Epithelial cell of esophagus (primary cell): ENCODE data around the gene PPARGC1A.
A peak's percentile ranks its signal among the peaks of the same experiment; 100 is the strongest.

Experiments used
- DNase-seq: peaks from one replicate; pipeline ENCODE4 v3.0.0; 2010; ENCODE audit warnings: low read depth
- H3K4me3 ChIP-seq: 2 replicates; pipeline ENCODE4 v1.5.1; 2011; ENCODE audit warnings: mild to moderate bottlenecking, low read length, control low read depth
- TF ChIP-seq, protein P1 (sequence below): IDR thresholded peaks from 2 replicates; pipeline ENCODE4 v1.5.1; 2011; ENCODE audit warnings: low read depth, mild to moderate bottlenecking, low read length, control low read depth, inconsistent platforms; ENCODE audit not compliant: insufficient read depth; ENCODE audit errors: missing control alignments

The PPARGC1A gene

DNA sequence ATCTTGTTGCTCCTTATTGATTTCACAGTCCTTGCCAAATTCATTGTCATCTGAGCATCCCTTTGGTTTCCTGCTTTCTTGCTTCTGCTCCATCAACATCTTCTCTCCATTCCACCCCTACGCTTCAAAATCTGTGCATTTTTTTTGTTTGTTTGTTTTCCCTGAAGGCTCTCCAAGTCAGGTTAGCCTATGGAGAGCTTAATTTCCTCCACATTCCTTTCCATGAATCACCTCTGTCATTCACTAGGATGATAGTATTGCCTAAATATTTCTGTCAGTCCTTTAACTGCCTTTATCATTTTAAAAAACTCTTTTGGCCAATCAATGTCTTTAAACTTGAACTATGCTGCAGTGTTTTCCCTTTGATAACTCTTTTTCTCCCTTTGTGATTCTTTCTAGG is 67.7 kb downstream of the PPARGC1A start:
- no peak overlapping the region for H3K4me3 ChIP-seq
- DNase-seq = peak; percentile 31
- TF ChIP-seq, protein P1, sequence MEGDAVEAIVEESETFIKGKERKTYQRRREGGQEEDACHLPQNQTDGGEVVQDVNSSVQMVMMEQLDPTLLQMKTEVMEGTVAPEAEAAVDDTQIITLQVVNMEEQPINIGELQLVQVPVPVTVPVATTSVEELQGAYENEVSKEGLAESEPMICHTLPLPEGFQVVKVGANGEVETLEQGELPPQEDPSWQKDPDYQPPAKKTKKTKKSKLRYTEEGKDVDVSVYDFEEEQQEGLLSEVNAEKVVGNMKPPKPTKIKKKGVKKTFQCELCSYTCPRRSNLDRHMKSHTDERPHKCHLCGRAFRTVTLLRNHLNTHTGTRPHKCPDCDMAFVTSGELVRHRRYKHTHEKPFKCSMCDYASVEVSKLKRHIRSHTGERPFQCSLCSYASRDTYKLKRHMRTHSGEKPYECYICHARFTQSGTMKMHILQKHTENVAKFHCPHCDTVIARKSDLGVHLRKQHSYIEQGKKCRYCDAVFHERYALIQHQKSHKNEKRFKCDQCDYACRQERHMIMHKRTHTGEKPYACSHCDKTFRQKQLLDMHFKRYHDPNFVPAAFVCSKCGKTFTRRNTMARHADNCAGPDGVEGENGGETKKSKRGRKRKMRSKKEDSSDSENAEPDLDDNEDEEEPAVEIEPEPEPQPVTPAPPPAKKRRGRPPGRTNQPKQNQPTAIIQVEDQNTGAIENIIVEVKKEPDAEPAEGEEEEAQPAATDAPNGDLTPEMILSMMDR = no peak

DNA sequence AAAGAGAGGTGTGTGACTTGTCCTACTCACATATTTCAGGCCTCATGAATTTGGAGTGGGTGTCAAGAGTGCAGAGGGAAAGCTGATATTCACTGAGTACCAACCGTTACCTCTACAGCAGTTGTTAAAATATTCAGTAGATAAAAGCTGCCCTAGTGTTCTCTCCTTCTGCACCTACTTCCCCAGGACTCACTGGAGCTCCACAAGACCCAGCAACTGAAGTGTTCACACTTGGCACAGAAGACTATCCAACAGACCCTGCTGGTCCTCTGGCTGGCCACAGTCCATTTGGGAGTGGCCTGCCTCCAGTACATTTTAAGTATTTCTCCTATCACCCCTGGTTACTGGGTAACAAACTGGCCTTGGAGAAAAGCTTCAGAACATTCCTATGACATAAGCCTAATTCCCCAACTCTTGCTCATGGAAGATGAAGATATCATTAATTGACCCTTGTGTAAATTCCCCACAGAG is 70.8 kb downstream of the PPARGC1A start:
- H3K4me3 ChIP-seq = no peak overlapping the region
- DNase-seq = no peak
- TF ChIP-seq, protein P1 = no peak

DNA sequence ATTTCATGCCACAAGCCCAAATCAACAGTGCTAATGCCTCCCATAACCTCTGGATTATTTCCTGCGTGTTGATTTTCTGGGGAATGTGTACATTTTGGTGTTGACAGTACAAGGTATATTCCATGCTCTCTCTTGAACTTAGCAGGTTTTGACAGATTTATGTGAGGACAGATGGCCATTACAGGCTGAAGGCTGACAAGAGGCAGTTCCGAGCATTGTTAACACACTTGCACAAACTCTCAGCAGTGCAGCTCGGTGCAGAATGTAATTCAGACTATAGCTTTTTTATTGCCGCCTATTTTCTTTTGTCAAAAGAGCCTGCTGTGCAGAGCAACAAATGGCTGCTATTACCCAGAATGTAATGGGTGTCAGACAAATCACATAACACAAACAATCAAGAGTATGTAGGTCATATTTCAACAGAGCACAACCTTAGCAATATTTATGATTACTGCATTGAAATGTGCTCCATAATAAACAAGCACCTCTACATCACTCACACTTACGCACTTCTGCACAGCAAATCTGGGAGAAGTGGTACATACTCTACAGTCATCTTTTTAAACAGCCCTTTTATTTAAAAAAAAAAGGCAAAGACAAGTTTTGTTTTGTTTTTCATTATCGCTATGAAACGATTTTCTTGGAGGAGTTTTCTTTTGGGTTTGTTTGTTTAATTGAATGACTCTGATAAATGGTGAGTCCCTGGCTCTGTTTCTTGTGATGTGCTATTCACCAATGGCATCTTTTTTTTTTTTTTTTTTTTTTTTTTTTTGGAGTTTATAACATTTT is 71.6 kb downstream of the PPARGC1A start:
- no peak for DNase-seq
- TF ChIP-seq, protein P1 = no peak
- no peak overlapping the region for H3K4me3 ChIP-seq

DNA sequence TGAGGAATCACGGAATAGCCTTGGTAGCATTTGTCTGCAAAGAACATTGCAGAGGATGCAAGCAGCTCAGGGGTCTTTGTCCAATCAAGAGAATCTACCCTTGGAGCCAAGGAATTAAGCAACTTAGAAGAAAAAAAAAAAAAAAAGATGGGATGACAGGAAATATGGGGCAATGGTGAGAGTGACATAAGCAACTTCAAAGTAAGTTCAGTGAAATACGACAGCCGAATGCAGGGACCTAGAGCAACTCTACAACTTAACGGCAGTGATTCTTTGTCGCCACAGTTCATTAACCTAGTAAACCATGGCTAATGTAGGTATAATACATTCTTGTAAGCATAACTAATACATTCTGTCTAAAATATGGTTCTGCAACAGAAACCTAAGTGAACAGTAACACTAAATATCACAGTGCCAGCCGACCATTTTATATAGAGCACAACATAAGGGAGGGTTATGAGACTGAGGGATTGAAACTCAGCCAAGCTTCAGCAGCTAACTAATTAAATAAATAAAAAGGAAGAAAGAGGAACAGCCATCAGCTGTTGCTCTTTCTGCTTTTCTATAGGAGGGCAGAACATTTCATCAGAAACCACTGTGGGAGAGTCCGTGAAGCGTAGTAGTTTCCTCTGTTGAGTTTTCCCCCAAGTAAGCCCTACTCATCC is 74.7 kb downstream of the PPARGC1A start:
- TF ChIP-seq, protein P1 = no peak
- no peak overlapping the region for H3K4me3 ChIP-seq
- no peak for DNase-seq

DNA sequence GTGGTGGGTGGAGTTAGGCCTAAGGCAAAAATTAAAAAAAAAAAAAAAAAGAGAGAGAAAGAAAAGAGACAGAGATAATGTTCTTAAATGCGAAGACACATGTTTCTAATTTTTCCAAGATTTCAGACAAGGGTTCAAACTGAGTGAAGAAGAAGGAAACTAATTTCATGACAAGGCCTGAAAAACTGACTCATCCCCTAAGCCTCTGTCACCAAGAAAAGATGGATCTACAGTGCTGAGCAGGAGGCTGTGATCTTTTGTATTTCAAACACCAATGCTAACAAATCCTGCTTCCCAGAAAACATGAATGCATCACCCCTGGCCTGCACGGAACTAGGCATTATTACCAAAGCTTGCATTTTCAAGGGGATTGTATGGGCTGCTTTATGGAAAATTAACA is 75.3 kb downstream of the PPARGC1A start:
- TF ChIP-seq, protein P1 = no peak
- no peak for DNase-seq
- H3K4me3 ChIP-seq = no peak overlapping the region

DNA sequence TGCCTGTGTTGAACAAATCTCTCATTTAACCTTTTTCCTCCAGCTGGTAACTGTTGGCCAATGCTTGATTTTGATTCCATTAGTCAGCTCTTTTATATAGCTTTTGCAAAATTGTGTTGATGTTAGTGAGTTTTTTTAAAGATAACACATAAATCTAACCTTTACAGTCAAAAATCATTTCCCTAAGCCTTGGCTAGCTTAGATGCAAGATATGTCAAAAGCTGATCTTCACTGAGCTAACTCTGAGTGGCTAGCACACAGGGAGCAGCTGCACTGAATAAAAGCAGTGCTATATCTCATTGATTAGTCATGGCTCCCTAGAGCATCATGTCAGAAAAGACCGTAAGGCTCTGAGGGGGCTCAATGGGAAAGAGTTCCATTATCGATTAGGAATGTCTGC is 78.7 kb downstream of the PPARGC1A start:
- no peak overlapping the region for H3K4me3 ChIP-seq
- TF ChIP-seq, protein P1 = no peak
- DNase-seq = no peak

DNA sequence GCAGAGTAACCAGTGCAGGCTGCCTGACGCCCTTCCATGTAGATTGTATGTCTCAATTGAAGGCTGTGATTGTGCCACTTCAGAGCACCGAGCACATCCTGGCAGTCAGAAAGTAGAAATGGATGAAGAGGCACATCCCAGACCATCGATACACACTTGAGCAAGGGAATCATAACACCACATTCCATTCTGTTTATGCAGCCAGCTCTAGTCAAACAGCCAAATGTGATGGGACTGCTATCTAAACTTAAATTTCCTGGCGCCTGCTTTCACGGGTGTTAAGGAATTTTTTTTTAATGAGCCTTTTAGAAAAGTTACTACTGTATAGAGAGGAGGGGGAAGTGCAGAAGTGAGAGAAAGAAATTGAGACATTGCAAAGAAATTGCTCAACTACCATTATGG is 84.4 kb downstream of the PPARGC1A start:
- DNase-seq = no peak
- TF ChIP-seq, protein P1 = no peak

More for the DNA sequence above, 84.4 kb downstream of the PPARGC1A start:
- no peak overlapping the region for H3K4me3 ChIP-seq
